Fibroblast of skin of right biceps (primary cell): ENCODE data around the gene APOBEC2.

Source experiments
- DNase-seq: peaks from one replicate; pipeline ENCODE4 v3.0.0-alpha.2; 2013

Gene APOBEC2

DNA sequence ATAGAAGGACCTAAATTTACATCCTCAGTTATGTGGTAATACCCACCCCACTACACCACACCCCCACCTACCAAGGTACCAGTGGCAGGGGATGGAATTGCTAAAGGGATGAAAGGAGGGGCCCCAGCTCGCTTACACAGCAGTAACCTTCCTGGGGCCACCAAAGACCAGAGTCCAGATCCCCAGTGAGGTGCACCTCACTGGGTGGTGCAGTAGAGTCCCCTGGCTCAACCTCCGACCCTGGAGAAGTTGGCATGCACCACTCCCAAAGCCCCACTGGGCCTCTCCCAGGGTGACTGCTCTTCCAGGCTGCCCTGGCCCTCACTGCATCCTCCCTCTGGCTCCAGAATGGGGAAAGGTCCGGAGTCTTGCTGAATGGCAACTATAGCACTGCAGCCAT is 14.8 kb upstream of the APOBEC2 start:
- DNase-seq, result no peak

DNA sequence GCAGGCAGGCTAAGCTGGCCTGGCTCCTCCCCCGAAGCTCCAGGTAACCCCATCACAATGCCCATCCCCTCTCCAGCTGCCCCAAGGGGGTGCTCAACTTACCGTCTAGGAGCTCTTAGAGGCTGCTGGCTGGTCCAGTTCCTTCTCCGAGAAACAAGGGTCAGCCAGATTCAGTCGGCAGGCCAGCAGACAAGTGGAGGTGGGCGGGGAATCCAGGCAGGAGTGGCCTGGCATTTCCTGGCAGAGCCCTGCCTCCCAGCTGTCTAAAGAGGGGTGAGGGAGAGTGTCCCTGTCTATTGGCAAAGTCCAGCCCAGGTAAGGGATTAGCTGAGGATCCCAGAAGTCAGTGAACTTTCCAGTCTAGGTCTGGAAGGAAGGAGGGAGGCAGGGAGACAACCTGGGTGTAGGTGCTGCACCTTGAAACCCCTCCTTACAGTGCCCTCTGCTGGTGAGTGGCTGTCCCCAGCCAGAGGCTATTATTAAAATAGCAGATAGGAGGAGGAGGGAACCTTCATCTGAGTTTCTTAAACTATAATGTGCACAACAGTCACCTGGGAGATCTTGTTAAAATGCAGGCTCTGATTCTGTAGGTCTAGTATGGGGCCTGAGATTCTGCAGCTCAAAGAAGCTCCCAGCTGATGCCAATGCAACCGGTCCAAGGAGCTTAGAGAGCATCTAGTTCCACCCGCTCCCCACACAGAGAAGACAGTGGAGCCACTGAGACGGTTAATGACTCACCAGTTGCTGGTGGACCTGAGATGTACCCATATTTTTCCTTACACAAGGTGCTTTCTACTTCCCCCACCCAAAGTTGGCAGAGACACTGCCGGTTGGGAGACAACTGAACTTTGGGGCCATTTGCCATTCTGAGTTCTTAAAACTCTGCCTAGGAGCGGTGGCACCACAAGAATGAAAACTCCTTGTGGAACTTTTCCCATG is 13.7 kb upstream of the APOBEC2 start, which contains the start of gene UNC5CL:
TSS of gene UNC5CL (minus strand) at position 162 of the 939 bp plus-strand sequence. CDS start 4,147 bp downstream, outside the sequence.
- DNase-seq, result peak; percentile 12

GRCh38 chr6:41040101-41040939 is 12.7 kb upstream of the APOBEC2 start:
- DNase-seq, result peak; percentile 12

DNA sequence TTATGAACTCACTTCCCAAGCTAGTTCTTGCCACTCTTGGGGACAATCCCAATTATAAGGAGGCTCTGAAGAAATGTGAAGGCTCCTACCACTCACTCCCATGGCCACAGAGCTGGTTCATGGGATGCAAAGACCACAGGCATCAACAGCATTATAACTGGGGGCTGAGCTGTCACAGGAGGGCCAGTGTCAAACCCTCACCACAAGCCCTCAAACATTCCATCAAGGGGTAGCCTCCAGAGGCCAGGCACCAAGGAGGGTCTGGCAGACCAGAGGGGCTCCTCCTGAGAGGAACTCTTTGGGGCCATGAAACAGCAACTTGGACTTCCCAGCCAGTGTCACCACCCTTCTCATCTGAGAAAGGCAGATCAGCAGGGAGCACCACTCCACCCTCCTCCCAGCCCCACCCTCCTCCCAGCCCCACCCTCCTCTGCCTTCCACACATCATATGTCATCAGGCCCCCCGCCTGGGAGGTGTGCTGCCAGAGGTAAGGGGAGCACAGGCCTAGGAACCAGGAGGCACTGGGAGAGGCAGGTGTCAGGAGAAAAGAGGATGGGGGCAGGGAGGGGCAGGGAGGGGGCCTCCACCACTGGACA is 12.0 kb upstream of the APOBEC2 start:
- DNase-seq, result no peak

DNA sequence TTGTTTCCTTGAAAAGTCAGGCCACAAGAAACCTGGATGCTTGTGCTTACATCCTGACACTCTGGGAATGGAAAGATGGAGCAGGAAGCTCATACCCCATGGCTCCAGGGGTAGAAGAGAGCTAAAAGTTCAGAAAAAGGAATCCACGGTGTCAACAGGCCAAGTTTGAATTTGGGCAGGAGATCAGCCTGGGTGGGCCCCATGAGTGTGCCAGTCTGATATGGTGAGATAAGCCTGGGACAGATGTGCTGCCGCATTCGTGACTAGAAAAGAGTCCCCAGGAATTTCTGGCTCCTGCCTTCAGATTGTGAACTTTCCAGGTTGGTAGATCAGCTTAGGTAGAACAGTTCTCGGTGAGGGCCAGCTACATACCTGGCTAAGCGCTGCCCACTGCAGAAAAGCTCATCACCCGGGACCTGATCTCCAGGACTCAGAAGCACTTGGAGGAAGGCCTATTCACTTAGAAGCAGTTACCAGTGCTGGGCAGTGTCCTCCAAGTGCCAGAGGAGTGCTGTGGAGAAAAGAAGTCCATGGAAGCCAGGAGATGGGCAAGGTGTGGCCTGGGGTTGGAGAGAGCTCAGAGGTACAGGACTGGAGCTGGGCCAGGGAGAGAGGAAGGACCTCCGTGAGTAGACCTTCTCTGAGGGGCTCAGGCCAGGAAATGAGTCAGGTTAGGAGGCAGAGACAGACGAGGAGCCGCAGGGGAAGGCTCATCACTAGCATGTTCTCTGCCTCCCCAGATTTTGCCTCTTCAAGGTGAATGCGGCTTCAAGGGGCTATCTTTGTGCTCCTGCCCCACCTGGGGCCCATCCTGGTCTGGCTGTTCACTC is 10.6 kb upstream of the APOBEC2 start, which contains the start of gene TSPO2:
TSS of gene TSPO2 (plus strand) at position 242 of the 830 bp plus-strand sequence. CDS start at position 761, 519 bp downstream.
- DNase-seq, result no peak

- no peak for DNase-seq
These were observed 9.9 kb upstream of the APOBEC2 start for GRCh38 chr6:41043151-41043550.

DNA sequence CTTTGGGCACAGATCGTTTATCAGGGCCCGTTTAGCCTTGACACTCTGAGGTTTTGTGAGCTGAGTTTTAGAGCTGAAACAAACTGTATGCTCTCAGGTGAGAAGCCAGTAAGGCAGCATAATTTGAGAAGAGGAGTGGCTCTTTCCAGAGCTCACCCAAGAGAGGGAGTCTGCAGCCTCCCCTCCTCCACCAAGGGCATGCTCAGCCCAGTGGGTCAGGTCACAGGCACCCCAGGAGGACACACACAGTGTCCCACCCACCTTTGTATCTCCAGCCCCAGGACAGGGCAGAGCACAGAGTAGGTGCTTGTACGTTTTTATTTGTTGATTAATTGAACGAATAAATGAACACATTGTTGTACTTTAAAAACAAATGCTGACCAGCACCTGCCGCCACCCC is 7.3 kb upstream of the APOBEC2 start:
- no peak for DNase-seq

DNA sequence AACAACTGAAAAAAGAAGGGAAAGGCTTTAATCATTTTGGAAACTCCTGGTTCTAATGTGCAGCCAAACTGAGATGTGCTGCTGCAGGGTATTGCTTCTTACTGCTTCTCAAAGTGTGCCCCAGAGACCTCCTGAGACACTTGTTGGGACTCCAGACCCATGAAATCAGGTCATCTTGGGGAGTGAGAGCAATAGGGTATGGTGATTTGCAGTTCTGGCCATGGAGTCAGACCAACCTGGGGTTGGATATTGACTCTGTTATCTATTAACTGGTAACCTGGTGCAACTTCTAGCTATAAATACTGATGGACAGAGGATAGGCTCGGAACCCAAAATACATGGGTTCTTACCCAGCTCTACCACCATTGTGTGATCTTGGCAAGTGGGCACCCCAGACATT is 6.9 kb upstream of the APOBEC2 start:
- no peak for DNase-seq

DNA sequence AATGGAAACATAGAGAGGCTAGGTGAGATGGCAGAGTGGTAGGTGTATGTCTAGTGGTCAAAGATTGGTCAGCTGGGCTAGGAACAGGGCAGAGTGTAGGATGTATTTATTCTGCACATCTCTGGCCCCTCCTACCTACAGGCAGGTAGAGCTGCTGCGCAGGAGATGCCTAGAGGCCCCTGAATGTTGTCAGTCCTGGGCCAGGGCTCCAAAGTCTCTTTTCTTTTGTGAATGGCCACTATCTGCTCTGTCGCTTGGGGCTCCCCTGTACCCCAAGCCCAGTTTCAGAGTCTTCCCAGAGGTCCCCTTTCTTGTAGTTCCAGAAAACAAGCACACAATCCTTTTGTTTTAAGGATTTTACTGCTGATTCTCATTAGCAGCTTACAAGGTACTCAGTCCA is 5.7 kb upstream of the APOBEC2 start:
- no peak for DNase-seq

DNA sequence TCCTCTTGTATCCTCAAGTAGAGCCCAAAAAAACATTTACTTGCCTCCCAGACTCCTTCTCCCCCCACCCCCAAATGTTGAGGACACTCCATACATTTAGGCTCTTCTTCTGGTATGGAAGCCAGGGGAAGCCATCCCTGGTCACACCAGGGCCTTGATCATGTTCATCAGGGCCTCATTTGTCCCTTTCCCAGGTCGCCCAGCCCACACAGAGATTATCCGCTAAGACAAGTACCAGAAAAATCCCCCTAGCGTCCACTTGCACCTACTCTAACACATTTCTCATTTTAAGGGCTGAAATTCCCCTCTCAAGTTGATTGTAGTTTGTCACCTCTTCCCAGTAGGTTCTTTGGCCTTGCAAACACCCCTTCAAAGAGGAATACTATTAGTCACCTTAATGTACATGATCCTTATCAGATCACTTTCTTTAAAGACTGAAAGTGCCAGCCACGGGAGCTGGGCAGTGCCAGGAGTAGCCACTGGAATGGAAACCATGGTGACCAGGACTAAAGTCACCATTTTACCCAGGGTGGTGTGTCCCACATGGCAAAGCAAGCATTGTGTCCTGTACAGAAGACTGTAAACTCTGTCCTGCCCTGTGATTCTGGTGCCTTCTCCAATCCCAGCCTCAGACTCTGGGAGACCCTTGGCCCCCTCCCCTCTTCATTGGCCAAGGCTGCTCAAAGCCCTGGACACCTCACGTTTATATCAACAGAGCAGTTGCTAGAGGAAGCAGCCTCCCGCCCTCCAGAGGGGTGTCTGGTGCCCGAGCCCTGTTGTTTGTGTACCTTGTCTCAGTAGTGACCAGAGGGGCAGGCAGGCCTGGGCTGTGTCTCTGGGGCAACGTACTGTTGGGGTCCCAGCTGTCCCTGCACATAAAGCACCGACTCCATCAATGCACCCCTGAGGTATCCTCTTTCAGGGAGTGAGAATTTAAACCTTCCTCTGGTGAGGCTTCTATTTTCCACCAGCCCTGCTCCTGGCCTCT is 5.0 kb upstream of the APOBEC2 start:
- no peak for DNase-seq

- DNase-seq, result peak; percentile 15
These were observed 3.5 kb upstream of the APOBEC2 start for GRCh38 chr6:41049521-41049920.

DNA sequence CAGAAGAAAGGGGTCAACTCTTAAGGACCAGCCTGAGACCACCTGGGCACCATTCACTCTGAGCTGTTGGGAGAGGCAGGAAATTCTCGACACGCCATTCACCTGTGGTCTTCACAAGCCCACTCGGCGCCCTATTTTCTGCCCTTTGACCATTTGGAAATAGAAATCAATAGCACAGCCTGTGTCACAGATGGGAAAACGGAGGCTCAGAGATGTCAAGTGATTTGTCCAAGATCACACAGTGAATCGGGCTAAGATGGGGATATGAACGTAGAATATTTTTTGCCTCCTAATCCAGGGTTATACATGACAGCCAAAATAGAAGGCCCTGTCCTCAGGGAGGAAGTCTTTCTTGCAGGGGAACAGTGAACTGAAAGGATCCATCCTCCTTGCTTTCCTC is 3.0 kb upstream of the APOBEC2 start:
- DNase-seq, result no peak

- DNase-seq, result no peak
These were observed 2.5 kb upstream of the APOBEC2 start for GRCh38 chr6:41050536-41050935.

- DNase-seq, result no peak
These were observed 1.1 kb upstream of the APOBEC2 start for GRCh38 chr6:41051873-41052272.

DNA sequence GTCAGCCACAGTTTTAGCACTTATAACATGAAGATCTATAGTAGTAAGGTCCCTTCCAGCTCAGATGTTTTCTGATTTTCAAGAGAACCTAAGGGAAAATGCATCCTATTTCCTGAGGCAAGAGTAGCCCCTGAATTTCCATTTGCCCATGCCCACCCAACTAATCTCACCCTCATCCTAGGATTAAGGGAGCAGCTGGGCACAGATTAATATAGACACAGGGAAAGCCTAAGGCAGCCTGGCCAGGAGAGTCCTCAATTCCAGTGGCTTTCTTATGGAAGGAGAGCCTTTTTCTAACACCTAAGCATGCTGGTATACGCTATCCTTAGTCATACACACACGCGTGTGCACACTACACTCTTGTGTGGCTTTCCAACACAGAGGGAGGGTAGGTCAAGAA is 1.5 kb downstream of the APOBEC2 start:
- no peak for DNase-seq

DNA sequence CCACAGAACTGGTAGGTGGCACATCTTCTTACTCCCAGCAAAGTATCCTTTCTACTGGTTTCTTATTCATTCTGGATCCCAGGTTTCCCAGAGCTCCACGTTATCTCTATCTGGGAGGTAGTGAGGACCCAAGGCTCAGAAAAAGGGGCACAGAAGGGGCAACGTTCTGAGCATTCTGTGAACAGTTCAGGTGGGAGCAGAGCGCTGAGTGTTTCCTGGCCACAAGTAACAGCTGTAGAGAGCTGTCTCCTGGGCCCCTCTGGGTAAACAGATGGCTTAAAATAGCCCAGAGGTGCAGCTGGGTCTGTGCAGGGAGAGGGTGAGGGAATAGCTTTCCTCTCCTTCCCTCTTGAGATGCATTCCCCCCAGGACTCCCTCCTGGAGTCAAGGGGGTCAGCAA is 2.1 kb downstream of the APOBEC2 start:
- DNase-seq, result no peak

DNA sequence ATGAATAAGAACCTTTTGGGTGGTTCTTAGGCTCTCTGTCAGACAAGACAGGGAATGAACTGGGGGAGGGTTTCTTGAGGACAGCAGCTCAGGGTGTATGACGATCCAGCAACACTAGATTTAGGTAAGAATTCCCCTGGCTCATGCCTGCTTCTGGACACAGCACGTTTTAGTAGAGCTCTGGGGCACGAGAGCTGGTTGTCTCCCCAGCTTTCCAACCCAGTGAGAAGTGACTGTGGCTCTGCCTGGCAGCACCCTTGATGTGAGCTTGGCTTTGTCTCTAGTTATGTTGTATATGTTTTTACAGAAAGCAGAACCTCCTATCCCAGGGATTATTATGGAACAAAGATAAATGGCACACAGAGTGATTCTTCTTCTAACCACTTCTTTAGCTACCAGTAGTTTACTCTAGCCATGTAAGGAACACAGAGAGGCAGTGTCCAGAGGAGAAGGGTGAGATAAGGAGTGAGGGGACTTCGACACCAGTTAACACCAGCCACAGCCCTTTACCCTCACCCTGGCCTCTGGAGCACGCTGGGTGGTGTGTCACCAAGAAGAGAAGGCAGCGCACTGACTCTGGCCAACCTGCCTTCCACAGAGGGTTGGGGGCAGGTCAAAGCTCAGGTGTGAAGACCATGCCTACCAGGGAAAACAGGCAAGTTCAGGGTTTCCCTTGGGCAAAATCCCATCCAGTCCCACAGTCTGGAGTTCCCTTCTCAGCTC is 3.9 kb downstream of the APOBEC2 start:
- DNase-seq, result no peak

GRCh38 chr6:41058783-41059181 is 5.8 kb downstream of the APOBEC2 start:
- no peak for DNase-seq

DNA sequence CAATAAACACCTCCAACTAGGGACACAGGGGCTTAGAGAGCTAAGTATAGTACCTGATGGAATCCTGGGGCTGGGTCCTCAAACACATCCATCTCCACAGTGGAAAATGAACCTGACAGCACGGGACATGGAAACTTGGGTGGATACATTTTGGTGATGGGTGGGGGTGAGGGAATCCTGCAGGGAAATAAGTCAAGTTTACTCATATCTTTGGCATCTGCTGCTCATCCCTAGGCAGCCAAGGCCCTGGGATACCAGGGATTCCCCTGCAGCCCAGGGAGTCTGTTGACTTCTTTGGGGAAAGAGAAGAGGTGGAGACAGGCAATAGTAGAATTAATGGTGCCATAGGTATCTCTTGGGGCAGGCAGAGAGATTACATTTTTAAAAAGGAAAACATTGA is 6.6 kb downstream of the APOBEC2 start:
- DNase-seq, result peak; percentile 63

GRCh38 chr6:41061196-41061726 is 8.3 kb downstream of the APOBEC2 start:
- no peak for DNase-seq
